Hepatocyte (in vitro differentiated cells): ENCODE measurements around the gene PLCL1.

Experiments
- CTCF ChIP-seq: fragments of 200-600 bp; sonication (generic); IDR thresholded peaks from 2 replicates; pipeline ENCODE4 v1.5.1; 2016; ENCODE audit warnings: antibody characterized with exemption, mild to moderate bottlenecking; ENCODE audit not compliant: poor library complexity
- EZH2 ChIP-seq: fragments of 200-600 bp; sonication (generic); IDR thresholded peaks from 2 replicates; pipeline ENCODE4 v1.6.1; 2016; ENCODE audit warnings: antibody characterized with exemption, mild to moderate bottlenecking, borderline replicate concordance
- EZH2phosphoT487 ChIP-seq: fragments of 200-600 bp; sonication (generic); IDR thresholded peaks from one replicate; pipeline ENCODE4 v1.6.1; 2018; ENCODE audit warnings: antibody characterized with exemption, mild to moderate bottlenecking, low read depth, moderate library complexity; ENCODE audit not compliant: unreplicated experiment, severe bottlenecking

- TF ChIP-seq EZH2 (no peak), CTCF (no peak), EZH2phosphoT487 (no peak)
These were observed 5.3 kb upstream of the PLCL1 start for GRCh38 chr2:197799068-197799467.
